ENCODE results near the gene SH3BP5.

- TF ChIP-seq CTCF (IDR thresholded peaks at IDR 0.05; ENCODE audit: low read length) (no peak), EZH2phosphoT487 (IDR thresholded peaks at IDR 0.05; ENCODE audit: low read length) (no peak), EZH2 (optimal IDR thresholded peaks at IDR 0.05; ENCODE audit: low read depth, low read length) (no peak)
These were observed 68.5 kb downstream of the SH3BP5 start for GRCh38 chr3:15263926-15264325.
